GM12878 (cell line): ENCODE results near the gene NAAA. TPM values are rescaled to one million over a fixed set of nuclear protein-coding genes. Genes with fewer than 3 reads are reported as not detected.

Experiments
- ATAC-seq: fragments of 200-7000 bp; cut with Tn5 transposase; 3 replicates; pipeline ENCODE4 v1.9.1; 2020; ENCODE audit warnings: mild to moderate bottlenecking, moderate library complexity
- BruUV-seq: library from RNA; stranded (reverse); fragments of 400-500 nt; replicated peaks from 2 replicates; lab custom pipeline; 2021; lab: Mats Ljungman, UMichigan
- CTCF ChIA-PET: fragments of 300-600 bp; sonication (Branson Sonifier 250); formaldehyde crosslinking; extraction: SDS; loops from one replicate; lab custom pipeline; 2021; ENCODE audit warnings: inconsistent platforms; lab: Yijun Ruan, JAX
- POLR2A ChIA-PET: fragments of 350-600 bp; formaldehyde crosslinking; extraction: SDS; loops from one replicate; lab custom pipeline; 2021; ENCODE audit warnings: inconsistent platforms; lab: Charles Lee
- RAD21 ChIA-PET: fragments of 300-600 bp; sonication (Branson Sonifier 250); formaldehyde crosslinking; loops from one replicate; lab custom pipeline; 2023; ENCODE audit warnings: antibody characterized with exemption; ENCODE audit not compliant: unreplicated experiment; lab: Charles Lee
- SMC1A ChIA-PET: fragments of 300-600 bp; sonication (Branson Sonifier 250); formaldehyde crosslinking; loops from one replicate; lab custom pipeline; 2023; ENCODE audit not compliant: unreplicated experiment, uncharacterized antibody; lab: Charles Lee
- DNase-seq: peaks from one replicate; pipeline ENCODE4 v3.0.0-alpha.2; 2011; ENCODE audit warnings: low read depth, low spot score
- FAIRE-seq: peaks from 3 replicates; lab custom pipeline; 2011; peaks lifted over from hg19 to GRCh38; lab: Jason Lieb, UNC
- H2AFZ ChIP-seq: 2 replicates; pipeline ENCODE4 v1.6.0; 2011; ENCODE audit warnings: low read depth, low read length, control low read depth; ENCODE audit not compliant: control insufficient read depth
- H3K27ac ChIP-seq: 2 replicates; pipeline ENCODE4 v1.5.1; 2011; ENCODE audit warnings: control low read depth; ENCODE audit not compliant: control insufficient read depth, insufficient read depth
- H3K27me3 ChIP-seq, 2 experiments: replicated peaks in 1 of 2; 2 replicates each; pipeline versions ENCODE4 v1.6.0 to v1.6.1; 2011; ENCODE audit warnings: low read length in 1 of 2; ENCODE audit not compliant: control insufficient read depth in 2 of 2, insufficient read depth in 2 of 2
- H3K36me3 ChIP-seq, 2 experiments: 2 replicates each; pipeline ENCODE4 v1.5.1; 2011; ENCODE audit warnings: low read length in 1 of 2; ENCODE audit not compliant: control insufficient read depth in 2 of 2, insufficient read depth in 2 of 2
- H3K4me1 ChIP-seq: 2 replicates; pipeline ENCODE4 v1.6.1; 2011; ENCODE audit warnings: mild to moderate bottlenecking, low read length, moderate library complexity, mixed read lengths; ENCODE audit not compliant: control insufficient read depth, insufficient read depth
- H3K4me2 ChIP-seq: 2 replicates; pipeline ENCODE4 v1.6.0; 2011; ENCODE audit warnings: control low read depth; ENCODE audit not compliant: control insufficient read depth, insufficient read depth
- H3K4me3 ChIP-seq: fragments of 200-600 bp; sonication (generic); 2 replicates; pipeline ENCODE4 v1.5.1; 2016
- H3K79me2 ChIP-seq: 2 replicates; pipeline ENCODE4 v1.6.0; 2011; ENCODE audit warnings: low read length; ENCODE audit not compliant: control insufficient read depth, insufficient read depth
- H3K9ac ChIP-seq: 2 replicates; pipeline ENCODE4 v1.8.0; 2011; ENCODE audit warnings: low read length, control low read depth, mixed read lengths; ENCODE audit not compliant: control insufficient read depth, insufficient read depth
- H3K9me3 ChIP-seq: replicated peaks from 3 replicates; pipeline ENCODE4 v1.5.1; 2011; ENCODE audit warnings: mild to moderate bottlenecking, low read length; ENCODE audit not compliant: control insufficient read depth, insufficient read depth
- H4K20me1 ChIP-seq: 2 replicates; pipeline ENCODE4 v1.6.0; 2011; ENCODE audit not compliant: control insufficient read depth, insufficient read depth
- CBX3 ChIP-seq: fragments of 200-600 bp; sonication (generic); IDR thresholded peaks from 2 replicates; pipeline ENCODE4 v1.6.1; 2016; ENCODE audit warnings: low read depth, borderline replicate concordance
- CBX5 ChIP-seq: sonication (generic); IDR thresholded peaks from 2 replicates; pipeline ENCODE4 v1.6.1; 2016; ENCODE audit warnings: low read depth, moderate library complexity, mild to moderate bottlenecking, inconsistent platforms
- ETV6 ChIP-seq, 2 experiments: fragments of 450-650 bp in 1 of 2; IDR thresholded peaks in 1 of 2; conservative IDR thresholded peaks in 1 of 2; 2 replicates each; pipeline ENCODE4 v1.6.1; 2014; ENCODE audit warnings: antibody characterized with exemption in 1 of 2, borderline replicate concordance in 1 of 2, low read depth in 1 of 2, mild to moderate bottlenecking in 1 of 2, moderate library complexity in 1 of 2
- NFIC ChIP-seq: IDR thresholded peaks from 2 replicates; pipeline ENCODE4 v1.6.1; 2012; ENCODE audit warnings: low read depth, mild to moderate bottlenecking, inconsistent platforms, low read length, moderate library complexity
- NFYB ChIP-seq: IDR thresholded peaks from 2 replicates; pipeline ENCODE4 v1.6.1; 2011; ENCODE audit warnings: low read depth, mild to moderate bottlenecking, low read length, improper control_type of control experiment, moderate library complexity; ENCODE audit not compliant: insufficient read depth
- NKRF ChIP-seq: fragments of 450-650 bp; conservative IDR thresholded peaks from 2 replicates; pipeline ENCODE4 v1.6.1; 2017; ENCODE audit warnings: mild to moderate bottlenecking, moderate library complexity
- POLR2A ChIP-seq: IDR thresholded peaks from 2 replicates; pipeline ENCODE4 v1.6.1; 2011; ENCODE audit warnings: low read depth, mild to moderate bottlenecking, low read length
- SMARCA5 ChIP-seq: fragments of 450-650 bp; IDR thresholded peaks from 2 replicates; pipeline ENCODE4 v1.6.1; 2017; ENCODE audit warnings: mild to moderate bottlenecking
- SREBF2 ChIP-seq: IDR thresholded peaks from 2 replicates; pipeline ENCODE4 v1.6.1; 2012; ENCODE audit warnings: mild to moderate bottlenecking, low read length
- YBX1 ChIP-seq: fragments of 450-650 bp; IDR thresholded peaks from 2 replicates; pipeline ENCODE4 v1.6.1; 2016; ENCODE audit warnings: antibody characterized with exemption
- ZBED1 ChIP-seq: IDR thresholded peaks from 2 replicates; pipeline ENCODE4 v1.6.1; 2016; ENCODE audit warnings: borderline replicate concordance
- ZNF207 ChIP-seq: fragments of 450-650 bp; IDR thresholded peaks from 2 replicates; pipeline ENCODE4 v1.6.1; 2014; ENCODE audit warnings: antibody characterized with exemption, mild to moderate bottlenecking, borderline replicate concordance
- ZNF687 ChIP-seq: fragments of 450-650 bp; IDR thresholded peaks from 2 replicates; pipeline ENCODE4 v1.6.1; 2017; ENCODE audit warnings: mild to moderate bottlenecking, moderate library complexity
- WGBS: methylation state at CpG from one replicate; pipeline ENCODE4 v1.1.6; 2016; ENCODE audit warnings: low lambda C conversion rate; ENCODE audit not compliant: insufficient replicate concordance, insufficient coverage; ENCODE audit errors: missing lambda C conversion rate; 5-methylcytosine and 5-hydroxymethylcytosine counted together
- in situ Hi-C: fragments of 300-500 bp; cut with MboI; formaldehyde crosslinking; loops from 9 replicates; pipeline ENCODE4 v1.14.3; 2018; ENCODE audit warnings: mixed read lengths
- intact Hi-C: fragments of 100-400 bp; cut with micrococcal nuclease; formaldehyde crosslinking; loops from one replicate; pipeline ENCODE4 v1.14.2; 2022; ENCODE audit not compliant: unreplicated experiment
- polyA plus RNA-seq, 11 experiments: library from polyadenylated mRNA; depleted of rRNA in 4 of 11; unstranded in 6 of 11; stranded (reverse) in 5 of 11; fragments of >200 nt; fragmentation: Nextera tagmentation in 4 of 11; fragmentation: Illumina TruSeq in 1 of 11; extraction: Ambion mirVana in 4 of 11; extraction: Trizol in 1 of 11; gene quantifications; 1 replicate in 1 of 11; 2 replicates in 10 of 11; pipeline versions ENCODE4 v1.2.1 to v1.2.3, GENCODE V29; 2011 to 2016; ENCODE audit warnings: inconsistent platforms in 2 of 11, missing spikeins in 2 of 11, low read depth in 1 of 11
- total RNA-seq, 4 experiments: library from RNA; depleted of rRNA in 3 of 4; stranded (reverse); fragments of >200 nt in 3 of 4; fragmentation: Illumina TruSeq in 1 of 4; extraction: Trizol in 1 of 4; gene quantifications; 2 replicates each; pipeline versions ENCODE4 v1.2.1 to v1.2.3, GENCODE V29; 2013 to 2021

The NAAA gene
- total and polyA plus RNA-seq, 10 of the 15 experiments (the other 5 are each of a cell fraction or from before 2014, with no cell fraction given) = 0.60 to 4.9 (median 2.6) TPM

- no TSS peak for BruUV-seq
- no peaks in the 10 kb centered on the region for H3K27me3 ChIP-seq
- 100% methylated on average over 1 of the region's 1 CpG for WGBS
- DNase-seq (no peak), ATAC-seq (no peak), FAIRE-seq (no peak)
- intact Hi-C loops = no loop called here
- H3K27ac ChIP-seq = no peak overlapping the region
- H3K9ac ChIP-seq = no peak overlapping the region
- no peak overlapping the region for H2AFZ ChIP-seq
- ChIA-PET CTCF (no interaction called here), SMC1A (no interaction called here), RAD21 (no interaction called here), POLR2A (no interaction called here)
- TF ChIP-seq NFIC = no peak
- H3K36me3 ChIP-seq = no peaks in the 10 kb centered on the region
- no peaks in the 10 kb centered on the region for H3K79me2 ChIP-seq
- no peaks in the 10 kb centered on the region for H3K9me3 ChIP-seq
- no peaks in the 10 kb centered on the region for H3K4me1 ChIP-seq
- no peak overlapping the region for H3K4me2 ChIP-seq
- H3K4me3 ChIP-seq = no peak overlapping the region
- in situ Hi-C loops = no loop called here
- no peaks in the 10 kb centered on the region for H4K20me1 ChIP-seq
Measured at GRCh38 chr4:75935628-75936027, 5.2 kb downstream of the NAAA start.

GRCh38 chr4:75930152-75930551, 10.7 kb downstream of the NAAA start:
- H3K36me3 ChIP-seq = no peaks in the 10 kb centered on the region
- no peak for DNase-seq
- in situ Hi-C loops (no loop called here), intact Hi-C loops (no loop called here)
- no peak overlapping the region for H2AFZ ChIP-seq
- H3K4me1 ChIP-seq = no peaks in the 10 kb centered on the region
- ChIA-PET CTCF (interaction anchor here (1.1 to 2.0 kb wide), 2 partner anchors 14 to 34 kb away, joined by 3 to 7 read pairs; no protein-coding TSS in a partner anchor), RAD21 (interaction anchor here (1.4 kb wide), 1 partner anchor 29 kb away, joined by 3 read pairs; no protein-coding TSS in a partner anchor), POLR2A (no interaction called here), SMC1A (interaction anchor here (1.3 kb wide), 1 partner anchor 35 kb away, joined by 5 read pairs; no protein-coding TSS in a partner anchor)
- no peak for ATAC-seq
- no peaks in the 10 kb centered on the region for H4K20me1 ChIP-seq
- H3K27ac ChIP-seq = no peak overlapping the region
- WGBS = 74% methylated on average over 3 of the region's 3 CpGs
- no peaks in the 10 kb centered on the region for H3K79me2 ChIP-seq
- H3K9me3 ChIP-seq = no peaks in the 10 kb centered on the region
- no peak overlapping the region for H3K4me2 ChIP-seq
- no peak for FAIRE-seq
- H3K27me3 ChIP-seq = no peaks in the 10 kb centered on the region
- no peak overlapping the region for H3K9ac ChIP-seq
- no TSS peak for BruUV-seq
- H3K4me3 ChIP-seq = no peak overlapping the region
- TF ChIP-seq SREBF2 (no peak), ZNF207 (no peak), YBX1 (no peak), ZNF687 (no peak), CBX5 (no peak), POLR2A (no peak), NFYB (no peak), NKRF (no peak), SMARCA5 (no peak), ETV6 (conservative IDR thresholded peaks at IDR 0.05 in 1 of 2, IDR thresholded peaks at IDR 0.05 in 1 of 2; ENCODE audit: borderline replicate concordance in 1 of 2, low read depth in 1 of 2) (no peak), CBX3 (no peak), ZBED1 (no peak)
